HG02885 (cell line): ENCODE results near the gene SPATA6L.
A peak's percentile ranks its signal among the peaks of the same experiment; 100 is the strongest.
"Not testable (repeated sequence)": the region's sequence is repeated elsewhere in the genome, so short reads cannot be mapped to it uniquely, and the experiment has no call there.

Experiments
- ATAC-seq: cut with Tn5 transposase; IDR thresholded peaks from one replicate; pipeline ENCODE4 v1.9.1; 2021; ENCODE audit warnings: mild to moderate bottlenecking; ENCODE audit not compliant: unreplicated experiment, poor library complexity

The SPATA6L gene

DNA sequence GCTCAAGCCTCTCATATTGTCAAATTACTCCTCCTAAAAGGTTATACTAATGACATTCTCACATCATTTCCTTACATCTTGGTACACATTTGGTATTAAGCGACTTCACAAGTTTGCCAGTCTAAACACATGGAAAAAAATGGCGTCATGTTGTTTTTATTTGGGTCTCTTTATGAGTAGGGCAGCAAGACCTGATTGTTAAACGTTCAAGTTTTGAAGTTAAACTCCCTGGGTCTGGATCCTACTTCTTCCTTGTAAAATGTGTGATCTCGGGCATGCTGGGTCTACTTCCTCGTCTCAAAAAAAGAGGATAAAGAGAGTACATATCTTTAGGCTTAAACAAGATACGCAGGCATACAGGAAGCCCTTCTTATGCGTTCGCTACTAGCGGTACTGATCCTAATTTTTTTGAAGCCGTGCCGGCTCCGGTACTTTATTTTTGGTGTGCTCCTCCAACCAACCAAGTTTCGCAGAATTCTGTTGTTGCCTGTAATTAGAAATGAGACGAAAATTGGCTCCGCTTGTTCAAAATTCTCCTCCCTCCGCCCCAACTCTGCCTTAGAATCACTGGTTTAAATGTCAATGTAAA lies 12.5 kb upstream of the SPATA6L start:
- ATAC-seq = peak; percentile 14

DNA sequence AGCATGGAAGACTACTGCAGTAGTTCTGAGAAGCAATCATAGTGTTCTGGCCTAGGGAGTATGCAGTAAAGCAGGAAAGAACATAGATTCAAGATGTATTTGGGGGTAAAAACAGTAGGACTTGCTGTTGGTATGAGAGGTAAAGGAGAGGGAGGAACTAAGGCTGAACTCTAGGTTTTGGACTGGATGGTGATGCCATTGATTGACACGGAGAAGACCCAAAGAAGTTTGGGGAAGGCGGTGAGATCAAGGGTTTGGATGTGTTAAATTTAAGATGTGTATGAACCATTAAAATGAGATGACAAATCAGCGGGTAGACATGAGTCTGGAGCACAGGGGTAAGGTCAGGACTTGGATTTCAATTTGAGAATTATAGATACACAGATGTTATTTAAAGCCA lies 11.1 kb upstream of the SPATA6L start:
- ATAC-seq = no peak

DNA sequence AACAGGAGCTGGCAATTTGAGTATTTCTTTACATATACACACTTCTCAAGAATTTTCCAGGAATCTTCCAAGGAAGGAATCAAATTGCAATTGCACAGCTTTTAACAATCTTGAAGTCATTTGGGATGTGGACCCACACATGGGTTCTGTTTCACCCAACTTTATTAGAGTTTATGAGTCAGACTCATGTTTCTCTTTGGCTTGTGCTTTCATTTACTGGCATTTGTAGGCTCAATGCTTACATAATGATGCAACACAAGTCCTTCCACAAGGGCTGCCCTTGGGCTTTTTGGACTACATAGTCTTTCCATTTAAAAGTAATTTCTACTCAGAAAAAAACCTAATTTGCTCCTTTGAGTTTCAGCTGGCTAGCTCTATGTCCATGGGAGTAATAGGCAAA lies 8.5 kb upstream of the SPATA6L start:
- no peak for ATAC-seq

DNA sequence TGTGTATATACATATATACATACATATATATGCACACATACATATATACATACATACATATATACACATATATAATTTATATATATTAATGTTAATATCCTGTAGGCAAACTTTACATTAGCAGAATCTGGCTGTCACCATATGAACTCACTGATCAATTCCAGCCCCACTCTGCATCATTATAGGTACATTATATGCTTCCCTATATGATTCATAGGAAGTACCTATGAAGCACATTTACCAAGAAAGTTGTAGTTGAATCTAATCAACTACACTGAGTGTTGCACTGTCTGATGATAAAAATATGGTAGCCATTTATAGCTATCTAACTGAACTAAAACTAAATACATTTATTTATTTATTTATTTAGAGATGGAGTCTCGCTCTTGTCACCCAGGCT lies 5.5 kb upstream of the SPATA6L start:
- ATAC-seq = no peak

DNA sequence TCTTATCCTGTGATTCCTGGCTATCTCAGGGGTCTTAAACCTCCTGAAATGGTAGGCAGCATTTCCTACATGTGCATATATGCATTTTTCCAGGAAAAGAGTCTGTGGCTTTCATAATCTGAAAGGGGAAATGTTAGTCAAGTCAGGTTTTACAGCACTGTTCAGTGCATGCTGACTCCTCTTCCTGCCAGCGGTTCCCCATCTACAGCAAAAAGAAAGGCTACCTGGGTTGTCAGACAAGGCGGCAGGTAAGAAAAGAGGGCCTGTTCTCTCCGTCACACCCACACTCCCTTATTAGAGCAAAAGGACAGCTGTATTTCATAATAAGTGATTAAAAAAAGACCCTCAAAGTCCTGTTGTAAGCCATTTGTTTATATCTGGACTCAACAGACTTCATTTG lies 4.3 kb upstream of the SPATA6L start:
- no peak for ATAC-seq

DNA sequence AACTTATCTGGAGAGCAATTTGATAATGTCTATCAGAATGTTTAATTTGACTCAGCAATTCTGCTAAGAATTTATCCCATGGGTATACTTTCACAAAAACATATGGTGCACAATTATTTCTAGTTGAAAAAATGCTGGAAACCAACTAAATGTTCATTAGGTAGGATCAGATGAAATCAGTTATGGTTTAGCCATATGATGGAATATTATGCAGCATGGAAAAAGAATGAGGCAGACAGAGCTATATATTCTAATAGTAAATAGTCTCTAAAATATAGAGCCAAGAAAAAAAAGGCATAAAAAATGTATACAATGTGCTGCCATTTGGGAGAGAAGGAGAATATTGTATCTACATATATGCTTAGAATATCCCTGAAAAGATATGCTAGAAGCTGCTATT lies 3.6 kb upstream of the SPATA6L start:
- ATAC-seq = no peak

- ATAC-seq = no peak
Measured at GRCh38 chr9:4668604-4669003, 2.3 kb upstream of the SPATA6L start.

- ATAC-seq = no peak
Measured at GRCh38 chr9:4667681-4668080, 1.4 kb upstream of the SPATA6L start.

- ATAC-seq = no peak
Measured at GRCh38 chr9:4665357-4665756, 923 bp downstream of the SPATA6L start.

DNA sequence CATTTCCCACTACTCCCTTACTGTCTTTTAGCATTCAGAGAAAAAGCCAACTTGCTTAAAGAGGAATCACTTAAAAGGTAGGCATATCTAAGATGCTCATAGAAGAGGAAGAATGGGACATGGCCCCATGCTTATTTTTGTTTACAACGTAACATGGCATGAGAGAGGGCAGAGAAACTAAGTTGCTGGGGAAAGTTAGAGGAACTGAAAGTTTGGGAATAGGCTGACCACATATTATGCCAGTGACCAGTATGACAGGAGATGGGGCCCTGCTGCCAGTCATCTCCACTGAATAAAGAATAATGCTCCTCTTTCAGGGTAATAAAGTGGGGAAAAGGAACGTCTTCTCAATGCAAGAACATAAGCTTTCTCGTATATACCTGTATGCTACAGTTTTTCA lies 2.3 kb downstream of the SPATA6L start:
- ATAC-seq = no peak

DNA sequence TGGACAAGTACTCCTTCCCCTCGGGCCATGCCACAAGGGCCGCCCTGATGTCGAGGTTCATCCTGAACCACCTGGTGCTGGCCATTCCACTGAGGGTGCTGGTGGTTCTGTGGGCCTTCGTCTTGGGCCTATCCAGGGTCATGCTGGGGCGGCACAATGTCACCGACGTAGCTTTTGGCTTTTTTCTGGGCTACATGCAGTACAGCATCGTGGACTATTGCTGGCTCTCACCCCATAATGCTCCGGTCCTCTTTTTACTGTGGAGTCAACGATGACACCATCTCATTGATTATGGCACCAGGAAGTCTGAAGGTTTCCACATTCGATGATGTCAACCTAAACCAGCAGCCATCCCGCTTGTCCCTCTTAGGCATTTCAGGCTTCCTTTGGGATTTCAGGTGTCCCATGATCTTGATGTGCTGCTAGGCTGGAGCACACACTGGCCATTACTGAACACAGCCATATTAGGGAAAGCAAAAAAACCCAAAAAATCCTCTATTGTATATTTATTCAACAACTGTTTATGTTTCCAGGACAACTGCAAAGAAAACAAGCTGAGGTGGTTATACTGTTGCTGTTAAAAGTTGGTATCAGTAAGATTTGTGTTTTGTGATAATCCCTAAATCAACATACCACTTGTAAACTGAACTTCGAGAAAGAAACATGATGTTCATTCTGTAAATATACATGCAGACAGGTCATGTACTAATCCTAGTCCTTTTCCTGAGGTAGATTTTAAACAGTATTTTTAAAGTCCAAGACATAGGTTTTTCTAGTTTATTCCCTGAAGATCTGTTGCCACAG lies 3.1 kb downstream of the SPATA6L start:
- no peak for ATAC-seq

- peak; percentile 87 for ATAC-seq
Measured at GRCh38 chr9:4662108-4662988, 3.9 kb downstream of the SPATA6L start, which contains the start of gene PLPP6. Gene PLPP6 (plus strand): TSS chr9:4662294. CDS start chr9:4662376, 82 bp downstream.

DNA sequence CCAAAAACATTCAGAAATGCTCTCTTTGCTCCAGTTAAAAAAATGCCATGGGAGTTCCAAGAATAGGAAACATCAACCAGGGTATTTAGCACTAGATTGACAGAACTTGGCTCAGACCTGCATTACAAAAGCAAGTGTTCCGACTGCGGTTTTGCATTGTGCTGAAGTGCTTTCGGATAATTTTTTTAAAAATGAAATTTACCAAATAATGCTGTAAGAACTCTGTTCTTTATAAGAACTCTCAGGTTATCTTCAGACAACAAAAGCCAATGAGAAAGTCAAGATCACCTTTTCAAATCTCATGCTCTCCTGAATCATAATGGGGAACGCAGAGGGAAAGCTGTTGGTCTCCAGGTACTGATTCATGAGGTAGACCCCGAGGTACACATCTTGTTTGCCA lies 4.7 kb downstream of the SPATA6L start:
- ATAC-seq = no peak

- ATAC-seq = no peak
Measured at GRCh38 chr9:4661165-4661564, 5.1 kb downstream of the SPATA6L start.

DNA sequence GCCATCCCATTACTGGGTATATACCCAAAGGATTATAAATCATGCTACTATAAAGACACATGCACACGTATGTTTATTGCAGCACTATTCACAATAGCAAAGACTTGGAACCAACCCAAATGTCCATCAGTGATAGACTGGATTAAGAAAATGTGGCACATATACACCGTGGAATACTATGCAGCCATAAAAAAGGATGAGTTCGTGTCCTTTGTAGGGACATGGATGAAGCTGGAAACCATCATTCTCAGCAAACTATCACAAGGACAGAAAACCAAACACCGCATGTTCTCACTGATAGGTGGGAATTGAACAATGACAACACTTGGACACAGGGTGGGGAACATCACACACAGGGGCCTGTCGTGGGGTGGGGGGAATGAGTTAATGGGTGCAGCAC lies 5.6 kb downstream of the SPATA6L start:
- ATAC-seq = not testable (repeated sequence)

DNA sequence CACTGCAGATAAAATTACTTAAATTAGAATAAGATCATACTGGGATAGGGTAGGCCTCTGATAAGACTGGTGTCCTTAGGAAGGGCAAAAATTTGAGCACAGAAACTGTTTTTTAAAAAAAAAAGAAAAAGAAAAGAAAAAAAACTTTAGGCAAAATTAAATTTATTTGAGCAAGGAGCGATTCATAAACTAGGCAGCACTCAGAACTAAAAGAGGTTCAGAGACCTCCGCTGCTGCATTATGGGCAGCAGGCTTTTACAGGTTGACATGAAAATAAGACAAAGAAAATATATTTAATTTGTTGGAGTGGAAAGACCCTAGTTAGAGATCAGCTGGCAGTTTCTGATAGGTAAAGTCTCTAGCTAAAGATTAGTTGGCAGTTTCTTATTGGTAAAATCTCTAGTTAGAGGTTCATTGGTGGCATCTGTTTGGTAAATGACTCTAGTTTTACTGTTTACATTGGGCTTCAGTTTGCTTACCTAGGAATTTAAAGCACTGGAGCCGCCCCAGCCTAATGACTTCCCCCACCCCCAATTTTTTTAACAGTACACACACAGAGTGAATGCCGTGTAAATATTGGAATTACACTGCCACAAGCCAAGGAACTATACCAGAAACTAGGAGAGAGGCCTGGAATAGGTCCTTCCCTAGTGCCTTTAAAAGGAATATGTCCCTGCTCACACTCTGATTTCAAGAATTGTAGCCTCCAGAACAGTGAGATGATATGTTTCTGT lies 8.7 kb downstream of the SPATA6L start:
- ATAC-seq = no peak

GRCh38 chr9:4656621-4657020 lies 9.7 kb downstream of the SPATA6L start:
- ATAC-seq = no peak

DNA sequence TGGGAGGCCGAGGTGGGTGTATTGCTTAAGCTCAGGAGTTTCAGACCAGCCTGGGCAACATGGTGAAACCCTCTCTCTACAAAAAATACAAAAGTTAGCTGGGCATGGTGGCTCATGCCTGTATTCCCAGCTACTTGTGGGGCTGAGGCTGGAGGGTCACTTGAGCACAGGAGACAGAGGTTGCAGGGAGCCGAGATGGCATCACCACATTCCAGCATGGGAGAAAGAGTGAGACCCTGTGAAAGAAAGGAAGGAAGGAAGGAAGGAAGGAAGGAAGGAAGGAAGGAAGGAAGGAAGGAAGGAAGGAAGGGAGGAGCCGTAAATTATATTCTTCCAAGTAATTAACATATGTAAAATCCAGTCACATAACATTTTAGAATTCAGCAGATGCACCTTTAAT lies 10.1 kb downstream of the SPATA6L start:
- ATAC-seq = not testable (repeated sequence)

GRCh38 chr9:4654538-4654937 lies 11.7 kb downstream of the SPATA6L start:
- no peak for ATAC-seq

DNA sequence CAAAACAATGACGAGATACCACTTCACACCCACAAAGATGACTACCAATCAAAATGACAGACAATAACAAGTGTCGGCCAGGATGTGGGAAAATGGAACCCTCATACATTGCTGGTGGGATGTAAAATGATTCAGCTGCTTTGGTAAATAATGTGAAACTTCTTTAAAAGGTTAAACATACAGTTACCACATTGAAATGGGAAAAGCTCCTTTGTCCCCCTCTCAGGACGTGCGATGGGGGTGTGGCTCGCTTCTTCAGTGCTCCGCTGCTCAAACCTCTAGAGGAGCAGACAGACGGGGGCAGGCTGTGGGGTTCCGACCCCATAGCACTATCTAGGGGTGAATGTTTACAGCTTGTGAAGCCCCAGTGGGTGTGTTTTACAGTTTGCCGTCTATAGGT lies 12.2 kb downstream of the SPATA6L start:
- no peak for ATAC-seq
